Stimulated activated CD4-positive, alpha-beta T cell treated with anti-CD3 and anti-CD28 coated beads, Interleukin-1b, Interleukin-23, amount 100 ng/mL, for 4 hours (primary cell): ENCODE measurements around the gene KLHDC8A.
"Not testable (repeated sequence)": the region's sequence is repeated elsewhere in the genome, so short reads cannot be mapped to it uniquely, and the experiment has no call there.

Source experiments
- DNase-seq, 2 donors: peaks; one replicate each; pipeline ENCODE4 v3.0.0-alpha.2; 2020; ENCODE audit warnings: low read depth in 2 of 2

Gene KLHDC8A

GRCh38 chr1:205371871-205372660 is 15.3 kb upstream of the KLHDC8A start:
- no peak for DNase-seq

DNA sequence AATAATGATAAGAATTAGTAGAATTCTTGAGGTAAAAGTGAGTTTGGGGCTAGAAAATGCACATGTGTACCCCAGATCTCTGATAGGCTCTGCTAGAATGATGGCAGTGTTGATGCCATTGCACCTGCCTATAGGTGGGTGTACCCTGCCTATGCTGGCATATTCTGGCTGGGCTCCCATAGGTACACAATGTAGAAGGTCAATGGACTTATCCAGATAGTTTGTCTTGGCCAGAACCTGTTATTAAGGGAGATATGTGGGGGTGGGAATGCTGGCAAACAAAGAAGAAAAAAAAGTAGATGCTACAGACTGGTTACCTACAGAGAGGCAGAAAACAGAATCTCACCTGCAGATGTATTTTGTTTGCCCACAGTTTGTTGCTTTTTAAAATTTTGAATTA is 14.1 kb upstream of the KLHDC8A start:
- no peak for DNase-seq

GRCh38 chr1:205369701-205370123 is 13.0 kb upstream of the KLHDC8A start:
- DNase-seq = no peak

GRCh38 chr1:205368478-205368877 is 11.8 kb upstream of the KLHDC8A start:
- no peak for DNase-seq

DNA sequence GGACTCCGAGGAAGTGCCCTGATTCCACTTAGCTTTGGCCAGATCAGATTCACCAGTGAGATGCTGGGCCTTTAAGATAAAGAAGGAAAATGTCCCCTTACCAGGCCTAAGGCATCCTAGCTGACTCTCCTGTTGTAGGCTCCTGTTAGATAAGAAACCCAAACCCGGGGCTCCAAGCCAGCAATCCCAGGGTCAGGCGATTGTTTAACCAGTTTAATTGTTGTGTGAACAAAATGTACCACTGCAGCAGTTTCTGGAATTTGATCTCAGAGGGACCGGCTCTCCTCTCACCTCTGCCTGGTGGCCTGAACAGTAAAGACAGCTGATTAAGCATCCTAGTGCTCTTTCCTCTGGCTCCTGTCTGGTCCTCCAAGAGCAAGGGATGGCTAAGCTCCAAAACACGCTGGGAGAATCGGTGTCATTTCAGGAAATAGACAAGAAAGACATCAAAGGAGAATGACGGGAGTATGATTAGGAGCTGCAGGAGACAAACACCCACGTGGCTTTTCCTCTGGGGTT is 9.3 kb upstream of the KLHDC8A start:
- DNase-seq = no peak

GRCh38 chr1:205365086-205365485 is 8.4 kb upstream of the KLHDC8A start:
- DNase-seq = not testable (repeated sequence)

DNA sequence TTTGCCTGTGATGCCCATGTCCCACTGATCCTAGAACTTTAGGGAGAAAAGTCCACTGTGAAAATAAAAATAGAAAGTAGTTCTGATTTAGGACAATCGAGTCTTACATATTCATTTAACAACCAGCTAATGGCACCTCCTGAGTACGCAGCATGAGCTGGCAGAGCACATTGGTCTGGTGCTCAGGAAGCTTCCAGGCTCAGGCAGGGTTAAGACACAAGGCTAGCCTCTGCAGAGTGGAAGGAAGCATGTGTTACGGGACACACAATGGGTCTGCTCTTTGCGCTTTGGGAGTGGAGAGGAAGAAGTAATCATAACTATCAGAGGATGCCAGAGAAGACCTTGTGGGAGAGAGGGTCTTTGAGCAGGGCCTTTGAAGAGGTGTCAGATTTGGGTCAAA is 4.2 kb upstream of the KLHDC8A start:
- DNase-seq = no peak

DNA sequence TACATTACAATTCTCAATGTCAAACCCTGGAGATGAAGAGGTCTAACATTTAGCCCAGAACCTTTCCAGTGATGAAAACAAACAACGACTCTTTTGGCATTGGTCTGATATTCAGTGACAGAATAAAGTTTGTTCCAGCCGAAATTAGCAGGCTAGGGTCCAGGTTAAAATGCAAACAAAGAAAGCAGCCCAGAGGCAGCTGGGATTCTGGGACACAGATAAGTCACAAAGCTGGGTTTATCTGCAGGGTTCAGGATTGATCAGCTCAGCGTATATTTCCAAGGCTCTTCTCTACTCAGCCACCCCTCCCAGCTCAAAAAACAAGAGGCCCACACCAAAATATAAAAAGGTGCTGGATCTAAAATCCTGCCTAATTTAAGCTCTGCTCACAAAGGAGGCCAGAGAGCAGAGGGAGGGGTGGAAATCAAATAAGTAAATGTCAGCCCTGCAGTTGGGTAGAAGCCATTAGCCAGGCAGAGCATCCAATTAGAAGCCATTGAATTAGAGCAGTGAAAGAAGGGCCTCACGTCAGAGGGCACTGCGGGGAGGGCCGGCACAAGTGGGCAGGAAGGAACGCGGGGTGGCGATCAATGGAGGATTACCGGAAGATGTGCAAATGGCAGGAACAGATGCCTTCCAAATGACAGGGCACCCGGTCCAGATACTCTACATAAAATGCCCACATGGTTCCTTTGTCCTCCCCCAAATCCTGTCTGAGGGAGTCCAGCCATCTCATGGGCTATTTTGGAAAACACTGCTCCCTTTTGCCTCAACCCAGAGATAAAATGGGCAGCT is 3.2 kb upstream of the KLHDC8A start:
- DNase-seq = no peak

DNA sequence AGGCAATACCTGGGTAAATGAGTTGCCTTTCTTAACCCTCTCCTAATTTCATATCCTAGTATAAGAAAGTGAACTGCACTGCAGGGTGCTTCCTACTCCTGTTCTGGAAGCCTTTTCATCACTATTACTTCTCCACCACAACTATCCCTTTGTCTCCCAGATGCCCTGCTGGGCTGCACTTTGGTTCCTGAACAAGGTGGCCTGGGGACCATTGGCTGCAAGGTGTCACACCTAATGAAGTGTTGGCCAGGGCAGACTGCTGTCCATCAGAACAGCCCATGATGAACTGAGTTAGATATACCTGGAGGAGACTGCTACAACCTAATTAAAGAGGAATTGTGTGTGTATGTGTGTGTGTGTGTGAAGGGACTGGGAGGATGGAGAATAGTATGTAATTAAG is 1.9 kb upstream of the KLHDC8A start:
- DNase-seq = no peak

- DNase-seq = no peak
These were observed 845 bp upstream of the KLHDC8A start for GRCh38 chr1:205357567-205357966.

DNA sequence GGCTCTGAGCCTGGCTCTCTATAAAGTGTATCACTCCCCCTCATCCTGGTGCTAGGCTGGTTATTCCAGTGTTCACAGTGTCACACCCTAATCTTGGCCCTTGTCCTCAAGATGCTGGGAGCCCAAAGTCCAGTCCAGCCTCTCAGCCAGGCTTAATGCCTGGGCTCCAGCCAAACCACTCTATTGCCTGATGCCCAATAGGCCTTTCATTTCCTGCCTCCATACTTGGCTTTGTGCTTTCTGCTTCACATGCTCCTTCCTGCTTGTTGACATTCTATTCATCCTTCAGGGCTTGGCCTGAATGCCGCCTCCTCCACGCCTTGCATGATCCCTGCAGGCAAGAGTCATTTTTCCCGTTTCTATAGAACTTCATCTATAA is 1.7 kb downstream of the KLHDC8A start:
- DNase-seq = no peak

GRCh38 chr1:205354259-205355074 is 2.3 kb downstream of the KLHDC8A start:
- peak in 1 of 2 donors; percentile 49 for DNase-seq

DNA sequence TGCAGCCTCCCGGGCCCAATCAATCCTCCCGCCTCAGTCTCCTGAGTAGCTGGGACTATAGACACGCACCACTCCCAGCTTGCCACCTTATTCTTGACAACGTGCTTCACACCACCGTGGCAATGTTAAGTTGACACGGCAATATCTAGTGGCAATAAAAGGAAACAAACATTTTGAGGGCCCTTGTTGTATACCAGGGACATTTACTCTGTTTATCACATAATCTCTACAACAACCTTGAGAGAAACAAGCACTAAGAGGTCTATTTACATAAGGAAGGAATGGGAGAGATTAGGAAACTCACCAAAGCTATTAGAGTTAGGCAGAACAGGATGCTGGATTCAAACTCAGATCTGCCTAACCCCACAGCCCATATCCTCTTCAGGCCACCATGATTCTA is 3.1 kb downstream of the KLHDC8A start:
- no peak for DNase-seq

- DNase-seq = no peak
These were observed 3.5 kb downstream of the KLHDC8A start for GRCh38 chr1:205353191-205353590.

GRCh38 chr1:205351984-205352713 is 4.6 kb downstream of the KLHDC8A start:
- DNase-seq = no peak

DNA sequence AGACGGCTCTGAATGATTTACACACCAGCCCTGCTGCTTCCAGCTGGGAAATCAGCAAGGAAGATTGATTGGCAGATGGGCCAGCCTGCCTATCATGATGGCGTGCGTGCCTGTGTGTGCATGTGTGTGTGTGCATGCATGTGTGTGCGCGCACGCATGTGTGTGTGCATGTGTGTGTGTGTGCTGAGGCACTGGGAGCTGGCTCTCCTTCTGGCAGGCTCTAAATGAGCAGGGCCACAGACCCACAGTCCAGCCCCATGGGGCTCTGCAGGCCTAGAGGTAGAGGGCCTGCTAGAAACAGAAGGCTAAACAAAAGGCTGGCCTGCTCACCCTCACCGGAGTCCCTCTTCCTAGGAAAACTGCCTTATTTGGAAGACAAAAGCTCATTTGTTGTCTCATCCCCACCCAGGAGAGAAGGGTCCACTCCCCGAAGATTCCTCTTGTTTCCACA is 6.0 kb downstream of the KLHDC8A start:
- no peak for DNase-seq

DNA sequence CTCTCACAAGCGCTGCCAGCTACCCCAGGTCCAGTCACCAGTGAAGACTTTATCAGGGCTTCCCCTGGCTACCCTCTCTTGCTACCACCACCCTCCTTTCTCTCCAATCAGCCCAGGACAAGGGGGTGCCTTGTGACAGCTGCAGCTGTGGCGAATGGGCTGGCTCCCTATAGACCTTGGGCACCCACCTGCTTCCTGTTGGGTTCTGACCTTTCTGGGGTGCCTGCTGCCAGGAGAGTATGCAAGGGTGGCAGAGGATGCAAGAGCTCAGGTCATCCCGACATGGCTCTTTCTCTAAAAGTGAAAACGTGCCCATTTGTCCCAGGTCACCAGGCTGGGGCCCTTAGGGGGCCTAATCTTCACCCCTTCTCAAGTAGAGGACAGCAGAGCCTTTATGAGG is 6.6 kb downstream of the KLHDC8A start:
- no peak for DNase-seq

GRCh38 chr1:205348554-205349487 is 7.9 kb downstream of the KLHDC8A start:
- DNase-seq = no peak

DNA sequence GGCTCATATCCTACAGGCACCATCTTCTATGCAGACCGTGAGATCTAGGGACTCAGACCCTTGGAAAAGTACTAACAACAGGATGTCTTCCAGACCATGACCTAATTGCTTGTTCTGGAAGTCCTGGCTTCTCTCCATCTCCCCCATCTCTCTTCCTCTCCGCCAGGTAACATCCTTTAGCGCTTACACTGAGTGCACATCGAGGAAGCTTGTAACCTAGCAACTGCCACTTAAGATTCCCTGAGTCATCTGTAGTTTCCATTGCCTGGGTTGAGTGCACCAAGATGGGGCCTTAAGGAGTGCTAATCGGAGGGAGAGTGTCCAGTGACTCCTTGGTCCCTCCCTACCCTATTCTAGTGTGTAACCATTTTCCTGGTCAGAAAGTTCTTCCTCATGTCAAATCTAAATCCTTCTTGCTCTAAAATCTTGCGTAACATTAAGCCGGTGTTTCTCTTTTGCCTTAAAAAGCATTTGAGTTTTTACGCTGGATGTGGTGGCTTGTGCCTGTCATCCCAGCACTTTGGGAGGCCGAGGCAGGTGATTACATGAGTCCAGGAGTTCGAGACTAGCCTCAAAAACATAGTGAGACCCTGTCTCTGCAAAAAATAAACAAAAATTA is 9.7 kb downstream of the KLHDC8A start:
- no peak for DNase-seq

- no peak for DNase-seq
These were observed 11.0 kb downstream of the KLHDC8A start for GRCh38 chr1:205345761-205346160.
